Gastrocnemius medialis (tissue), 4 donors: ENCODE results near the gene MTFR1L.

Source experiments
- POLR2A ChIP-seq, 2 donors: fragments of 450-650 bp; IDR thresholded peaks; one replicate each; pipeline ENCODE4 v1.6.1; 2017; ENCODE audit warnings: antibody characterized with exemption in 2 of 2, mild to moderate bottlenecking in 2 of 2, moderate library complexity in 2 of 2
- TF ChIP-seq, protein P1 (sequence below), 5 experiments: fragments of 450-650 bp in 3 of 5; fragments of 200-600 bp in 2 of 5; sonication (generic) in 2 of 5; IDR thresholded peaks in 4 of 5; conservative IDR thresholded peaks in 1 of 5; 1 replicate in 4 of 5; 2 replicates in 1 of 5; pipeline ENCODE4 v1.5.1; 2016 to 2019; ENCODE audit warnings: antibody characterized with exemption in 5 of 5, mild to moderate bottlenecking in 3 of 5, moderate library complexity in 3 of 5

DNA sequence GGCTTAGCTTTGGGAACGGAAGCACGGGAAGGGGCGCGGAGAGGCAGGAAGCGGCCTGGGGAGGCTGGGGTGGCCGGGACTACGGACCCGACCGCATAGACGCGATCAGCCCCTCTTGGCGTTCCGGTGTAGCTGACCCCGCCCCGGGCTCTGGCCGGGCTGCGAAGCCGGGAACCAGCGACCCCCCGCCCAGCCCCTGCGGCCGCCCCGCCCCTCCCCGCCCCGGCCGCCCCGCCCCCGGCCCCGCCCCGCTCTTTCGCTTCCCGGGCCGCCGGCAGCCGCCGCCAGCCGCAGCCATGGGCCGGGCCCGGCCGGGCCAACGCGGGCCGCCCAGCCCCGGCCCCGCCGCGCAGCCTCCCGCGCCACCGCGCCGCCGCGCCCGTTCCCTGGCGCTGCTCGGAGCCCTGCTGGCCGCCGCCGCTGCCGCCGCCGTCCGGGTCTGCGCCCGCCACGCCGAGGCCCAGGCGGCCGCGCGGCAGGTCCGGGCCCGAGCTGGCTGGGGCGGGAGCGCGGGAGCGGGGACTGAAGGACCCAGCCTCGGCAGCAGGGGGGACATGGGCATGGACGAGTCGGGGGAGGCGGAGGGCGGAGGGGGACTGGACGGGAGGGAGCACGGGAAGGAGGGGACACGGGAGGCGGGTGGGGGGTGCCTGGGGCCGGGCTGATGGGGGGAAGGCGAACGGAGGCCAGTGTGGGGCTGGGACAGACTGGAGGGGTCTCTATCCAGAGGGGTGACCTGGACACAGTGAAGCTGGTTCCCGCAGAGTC lies 19.6 kb upstream of the MTFR1L start, which contains the start of gene SELENON:
- TF ChIP-seq, protein P1, sequence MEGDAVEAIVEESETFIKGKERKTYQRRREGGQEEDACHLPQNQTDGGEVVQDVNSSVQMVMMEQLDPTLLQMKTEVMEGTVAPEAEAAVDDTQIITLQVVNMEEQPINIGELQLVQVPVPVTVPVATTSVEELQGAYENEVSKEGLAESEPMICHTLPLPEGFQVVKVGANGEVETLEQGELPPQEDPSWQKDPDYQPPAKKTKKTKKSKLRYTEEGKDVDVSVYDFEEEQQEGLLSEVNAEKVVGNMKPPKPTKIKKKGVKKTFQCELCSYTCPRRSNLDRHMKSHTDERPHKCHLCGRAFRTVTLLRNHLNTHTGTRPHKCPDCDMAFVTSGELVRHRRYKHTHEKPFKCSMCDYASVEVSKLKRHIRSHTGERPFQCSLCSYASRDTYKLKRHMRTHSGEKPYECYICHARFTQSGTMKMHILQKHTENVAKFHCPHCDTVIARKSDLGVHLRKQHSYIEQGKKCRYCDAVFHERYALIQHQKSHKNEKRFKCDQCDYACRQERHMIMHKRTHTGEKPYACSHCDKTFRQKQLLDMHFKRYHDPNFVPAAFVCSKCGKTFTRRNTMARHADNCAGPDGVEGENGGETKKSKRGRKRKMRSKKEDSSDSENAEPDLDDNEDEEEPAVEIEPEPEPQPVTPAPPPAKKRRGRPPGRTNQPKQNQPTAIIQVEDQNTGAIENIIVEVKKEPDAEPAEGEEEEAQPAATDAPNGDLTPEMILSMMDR (IDR thresholded peaks at IDR 0.05 in 4 of 5, conservative IDR thresholded peaks at IDR 0.05 in 1 of 5) = no peak
- no peak for TF ChIP-seq POLR2A (IDR thresholded peaks at IDR 0.05)
